ENCODE measurements around the gene ERC2.

ERC2 gene

DNA sequence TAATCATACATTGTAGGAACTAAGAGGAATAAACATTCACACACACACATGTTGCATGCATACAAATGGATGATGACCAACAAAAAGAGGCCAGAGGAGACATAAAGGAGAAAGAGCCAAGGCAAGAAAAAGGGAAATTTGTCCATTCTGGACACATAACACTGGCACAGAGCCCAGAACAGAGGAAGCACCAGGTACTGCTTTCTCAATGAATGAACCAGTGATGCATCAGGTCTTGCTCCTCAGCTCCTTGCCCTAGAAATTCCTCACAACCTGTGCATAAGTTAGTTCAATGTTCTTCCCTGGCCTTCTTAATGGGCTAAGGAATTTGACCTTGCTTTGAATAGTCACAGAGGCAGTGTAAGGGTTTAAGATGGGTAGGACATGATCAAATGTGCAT lies 270.3 kb downstream of the ERC2 start:
- TF ChIP-seq TEAD4 (IDR thresholded peaks at IDR 0.05) = no peak
- no peak for TF ChIP-seq ZBTB7A (IDR thresholded peaks at IDR 0.05; ENCODE audit: low read depth)
- no peak for TF ChIP-seq NFIC (IDR thresholded peaks at IDR 0.05)
- no peak for TF ChIP-seq RAD21 (IDR thresholded peaks at IDR 0.05; ENCODE audit: low read depth)
- no peak for TF ChIP-seq EGR1 (IDR thresholded peaks at IDR 0.05)
- TF ChIP-seq, protein P1, sequence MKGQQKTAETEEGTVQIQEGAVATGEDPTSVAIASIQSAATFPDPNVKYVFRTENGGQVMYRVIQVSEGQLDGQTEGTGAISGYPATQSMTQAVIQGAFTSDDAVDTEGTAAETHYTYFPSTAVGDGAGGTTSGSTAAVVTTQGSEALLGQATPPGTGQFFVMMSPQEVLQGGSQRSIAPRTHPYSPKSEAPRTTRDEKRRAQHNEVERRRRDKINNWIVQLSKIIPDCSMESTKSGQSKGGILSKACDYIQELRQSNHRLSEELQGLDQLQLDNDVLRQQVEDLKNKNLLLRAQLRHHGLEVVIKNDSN (IDR thresholded peaks at IDR 0.05) = no peak
- TF ChIP-seq, protein P2, sequence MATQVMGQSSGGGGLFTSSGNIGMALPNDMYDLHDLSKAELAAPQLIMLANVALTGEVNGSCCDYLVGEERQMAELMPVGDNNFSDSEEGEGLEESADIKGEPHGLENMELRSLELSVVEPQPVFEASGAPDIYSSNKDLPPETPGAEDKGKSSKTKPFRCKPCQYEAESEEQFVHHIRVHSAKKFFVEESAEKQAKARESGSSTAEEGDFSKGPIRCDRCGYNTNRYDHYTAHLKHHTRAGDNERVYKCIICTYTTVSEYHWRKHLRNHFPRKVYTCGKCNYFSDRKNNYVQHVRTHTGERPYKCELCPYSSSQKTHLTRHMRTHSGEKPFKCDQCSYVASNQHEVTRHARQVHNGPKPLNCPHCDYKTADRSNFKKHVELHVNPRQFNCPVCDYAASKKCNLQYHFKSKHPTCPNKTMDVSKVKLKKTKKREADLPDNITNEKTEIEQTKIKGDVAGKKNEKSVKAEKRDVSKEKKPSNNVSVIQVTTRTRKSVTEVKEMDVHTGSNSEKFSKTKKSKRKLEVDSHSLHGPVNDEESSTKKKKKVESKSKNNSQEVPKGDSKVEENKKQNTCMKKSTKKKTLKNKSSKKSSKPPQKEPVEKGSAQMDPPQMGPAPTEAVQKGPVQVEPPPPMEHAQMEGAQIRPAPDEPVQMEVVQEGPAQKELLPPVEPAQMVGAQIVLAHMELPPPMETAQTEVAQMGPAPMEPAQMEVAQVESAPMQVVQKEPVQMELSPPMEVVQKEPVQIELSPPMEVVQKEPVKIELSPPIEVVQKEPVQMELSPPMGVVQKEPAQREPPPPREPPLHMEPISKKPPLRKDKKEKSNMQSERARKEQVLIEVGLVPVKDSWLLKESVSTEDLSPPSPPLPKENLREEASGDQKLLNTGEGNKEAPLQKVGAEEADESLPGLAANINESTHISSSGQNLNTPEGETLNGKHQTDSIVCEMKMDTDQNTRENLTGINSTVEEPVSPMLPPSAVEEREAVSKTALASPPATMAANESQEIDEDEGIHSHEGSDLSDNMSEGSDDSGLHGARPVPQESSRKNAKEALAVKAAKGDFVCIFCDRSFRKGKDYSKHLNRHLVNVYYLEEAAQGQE (IDR thresholded peaks at IDR 0.05; ENCODE audit: low read depth) = no peak
- TF ChIP-seq TAF1 (IDR thresholded peaks at IDR 0.05; ENCODE audit: low read depth) = no peak
- TF ChIP-seq, protein P3, sequence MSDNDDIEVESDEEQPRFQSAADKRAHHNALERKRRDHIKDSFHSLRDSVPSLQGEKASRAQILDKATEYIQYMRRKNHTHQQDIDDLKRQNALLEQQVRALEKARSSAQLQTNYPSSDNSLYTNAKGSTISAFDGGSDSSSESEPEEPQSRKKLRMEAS (IDR thresholded peaks at IDR 0.05) = no peak
- TF ChIP-seq EP300 (IDR thresholded peaks at IDR 0.05; ENCODE audit: borderline replicate concordance) = no peak

DNA sequence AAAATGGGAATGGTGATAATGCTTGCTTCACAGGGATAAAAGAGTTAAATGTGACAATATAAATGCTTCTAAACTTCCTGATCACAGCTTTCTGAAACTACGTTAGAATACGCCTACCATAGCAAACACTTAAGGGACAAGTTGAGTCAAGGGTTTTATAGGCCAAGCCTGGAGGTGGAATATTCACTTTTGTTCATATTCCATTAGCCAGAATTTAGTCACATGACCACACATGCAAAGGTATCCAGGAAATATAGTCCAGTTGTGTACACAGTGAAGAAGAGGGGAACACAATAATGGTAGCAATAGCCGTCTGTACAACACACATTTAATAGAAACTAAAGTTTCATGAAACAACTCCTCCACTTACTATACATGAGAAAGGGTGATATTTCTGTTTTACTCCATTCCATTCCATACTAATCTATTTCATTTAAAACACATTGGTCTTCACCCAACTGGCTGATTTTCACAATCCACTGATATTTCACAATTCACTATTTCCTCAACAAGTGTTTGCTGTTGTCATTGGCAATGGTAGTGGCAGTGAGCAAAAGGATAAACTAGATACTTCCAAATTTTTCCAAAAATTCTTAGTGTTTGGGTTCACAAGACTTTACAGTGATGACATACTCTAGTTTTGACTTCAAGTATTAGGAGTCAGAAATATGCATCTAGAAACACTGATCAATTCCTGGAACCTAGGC lies 270.9 kb downstream of the ERC2 start:
- TF ChIP-seq RAD21 (IDR thresholded peaks at IDR 0.05; ENCODE audit: low read depth) (no peak), TCF12 (IDR thresholded peaks at IDR 0.05; ENCODE audit: low read depth) (no peak), CREB1 (IDR thresholded peaks at IDR 0.05; ENCODE audit: low read depth) (no peak), YY1 (IDR thresholded peaks at IDR 0.05; ENCODE audit: low read depth) (no peak), TEAD4 (IDR thresholded peaks at IDR 0.05) (no peak), NFIC (IDR thresholded peaks at IDR 0.05) (no peak), EP300 (IDR thresholded peaks at IDR 0.05; ENCODE audit: borderline replicate concordance) (no peak)
- TF ChIP-seq, protein P2 (IDR thresholded peaks at IDR 0.05; ENCODE audit: low read depth) = no peak
- TF ChIP-seq, protein P3 (IDR thresholded peaks at IDR 0.05) = no peak

DNA sequence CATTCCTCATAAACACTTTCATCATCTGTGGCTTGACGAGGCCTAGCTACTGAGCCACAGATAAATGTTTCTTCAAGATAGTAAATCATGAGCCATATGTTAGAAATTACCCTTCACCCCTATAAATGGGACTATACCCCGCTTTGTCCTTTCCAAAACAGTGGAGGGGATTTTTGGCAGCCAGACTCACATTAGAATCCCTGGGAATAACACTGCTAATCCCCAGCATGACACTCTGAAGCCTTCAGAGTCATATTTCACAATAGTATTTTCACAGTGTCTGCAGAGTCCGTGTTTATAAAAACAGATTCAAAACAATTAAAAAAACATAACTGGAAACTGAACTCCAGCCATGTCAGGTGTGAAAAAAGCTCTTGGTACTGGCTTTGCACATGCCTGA lies 271.6 kb downstream of the ERC2 start:
- TF ChIP-seq TEAD4 (IDR thresholded peaks at IDR 0.05) = no peak

DNA sequence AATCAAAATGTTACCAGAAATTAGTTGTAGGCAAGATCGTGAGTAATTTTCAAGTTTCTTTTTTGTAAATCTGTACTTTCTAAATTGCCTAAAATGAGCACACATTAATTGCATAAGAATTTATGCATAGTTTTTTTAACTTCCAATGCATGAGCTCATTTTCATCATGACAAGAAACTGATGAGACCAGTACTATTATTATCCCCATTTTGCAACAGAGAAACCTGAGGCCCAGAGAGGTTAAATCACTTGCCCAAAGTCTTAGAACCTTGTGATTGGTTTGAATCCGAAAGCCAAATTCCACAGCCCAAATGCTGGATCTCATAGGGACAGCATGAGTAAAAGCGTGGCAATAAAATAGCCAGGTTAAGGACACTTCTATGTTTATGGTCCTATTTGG lies 274.7 kb downstream of the ERC2 start:
- TF ChIP-seq, protein P3 (IDR thresholded peaks at IDR 0.05) = no peak
- no peak for TF ChIP-seq ZBTB7A (IDR thresholded peaks at IDR 0.05; ENCODE audit: low read depth)
- TF ChIP-seq TAF1 (IDR thresholded peaks at IDR 0.05; ENCODE audit: low read depth) = no peak
- no peak for TF ChIP-seq YY1 (IDR thresholded peaks at IDR 0.05; ENCODE audit: low read depth)
- TF ChIP-seq EGR1 (IDR thresholded peaks at IDR 0.05) = no peak
- no peak for TF ChIP-seq CREB1 (IDR thresholded peaks at IDR 0.05; ENCODE audit: low read depth)
- no peak for TF ChIP-seq TEAD4 (IDR thresholded peaks at IDR 0.05)
- TF ChIP-seq, protein P1 (IDR thresholded peaks at IDR 0.05) = no peak
- TF ChIP-seq TCF12 (IDR thresholded peaks at IDR 0.05; ENCODE audit: low read depth) = no peak
- TF ChIP-seq RAD21 (IDR thresholded peaks at IDR 0.05; ENCODE audit: low read depth) = no peak
- TF ChIP-seq NFIC (IDR thresholded peaks at IDR 0.05) = no peak
- no peak for TF ChIP-seq FOXM1 (IDR thresholded peaks at IDR 0.05; ENCODE audit: borderline replicate concordance, low read depth)
- TF ChIP-seq CEBPB (IDR thresholded peaks at IDR 0.05) = no peak
- TF ChIP-seq EP300 (IDR thresholded peaks at IDR 0.05; ENCODE audit: borderline replicate concordance) = no peak
- TF ChIP-seq, protein P2 (IDR thresholded peaks at IDR 0.05; ENCODE audit: low read depth) = no peak

Data from Ishikawa (cell line).